ENCODE data around the gene CTSL.

The CTSL gene

DNA sequence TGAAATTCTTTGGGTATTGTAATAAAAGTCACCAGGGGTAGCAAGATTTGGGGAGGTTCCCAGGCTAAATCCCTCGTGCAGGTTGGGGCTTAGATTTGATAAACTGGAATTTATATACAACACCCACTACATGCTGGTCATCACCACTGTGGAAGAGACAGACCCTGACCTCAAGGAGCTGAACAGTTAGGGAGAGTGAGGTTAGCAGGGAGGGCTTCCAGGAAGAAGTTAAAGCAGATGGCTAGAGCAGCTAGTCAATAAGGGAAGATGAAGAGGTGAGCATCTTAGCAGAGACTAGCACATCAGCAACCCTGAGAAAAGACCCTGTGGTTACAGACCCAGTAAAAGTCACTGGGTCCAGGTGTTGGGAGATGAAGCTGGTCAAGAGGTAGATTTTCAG, 6.4 kb downstream of the CTSL start:
- TF ChIP-seq, protein P1, sequence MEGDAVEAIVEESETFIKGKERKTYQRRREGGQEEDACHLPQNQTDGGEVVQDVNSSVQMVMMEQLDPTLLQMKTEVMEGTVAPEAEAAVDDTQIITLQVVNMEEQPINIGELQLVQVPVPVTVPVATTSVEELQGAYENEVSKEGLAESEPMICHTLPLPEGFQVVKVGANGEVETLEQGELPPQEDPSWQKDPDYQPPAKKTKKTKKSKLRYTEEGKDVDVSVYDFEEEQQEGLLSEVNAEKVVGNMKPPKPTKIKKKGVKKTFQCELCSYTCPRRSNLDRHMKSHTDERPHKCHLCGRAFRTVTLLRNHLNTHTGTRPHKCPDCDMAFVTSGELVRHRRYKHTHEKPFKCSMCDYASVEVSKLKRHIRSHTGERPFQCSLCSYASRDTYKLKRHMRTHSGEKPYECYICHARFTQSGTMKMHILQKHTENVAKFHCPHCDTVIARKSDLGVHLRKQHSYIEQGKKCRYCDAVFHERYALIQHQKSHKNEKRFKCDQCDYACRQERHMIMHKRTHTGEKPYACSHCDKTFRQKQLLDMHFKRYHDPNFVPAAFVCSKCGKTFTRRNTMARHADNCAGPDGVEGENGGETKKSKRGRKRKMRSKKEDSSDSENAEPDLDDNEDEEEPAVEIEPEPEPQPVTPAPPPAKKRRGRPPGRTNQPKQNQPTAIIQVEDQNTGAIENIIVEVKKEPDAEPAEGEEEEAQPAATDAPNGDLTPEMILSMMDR (IDR thresholded peaks at IDR 0.05; ENCODE audit: low read depth, low read length), result no peak
- no peak overlapping the region for H3K4me3 ChIP-seq (replicated peaks in 1 of 2; ENCODE audit: low read depth in 2 of 2, low read length in 2 of 2)
- DNase-seq (ENCODE audit: low read depth in 2 of 2), result no peak

DNA sequence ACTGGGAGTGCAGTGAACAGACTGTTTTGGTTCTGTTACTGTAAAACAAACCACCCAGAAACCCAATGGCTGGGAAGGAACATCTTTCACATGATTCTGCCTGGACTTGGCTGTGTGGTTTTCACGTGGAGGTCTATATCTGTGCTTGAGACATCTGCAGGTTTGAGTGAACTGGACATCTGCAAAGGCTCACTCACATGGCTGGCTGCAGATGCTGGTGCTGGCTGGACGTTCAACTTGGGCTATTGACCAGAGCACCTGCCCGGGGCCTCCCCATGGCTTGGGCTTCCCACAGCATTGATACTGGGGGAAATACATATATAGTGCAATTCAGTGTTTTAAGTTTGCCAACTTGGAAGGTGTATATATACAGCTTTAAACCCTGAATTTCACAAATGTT, 6.8 kb downstream of the CTSL start:
- TF ChIP-seq, protein P1 (IDR thresholded peaks at IDR 0.05; ENCODE audit: low read depth, low read length), result no peak
- DNase-seq (ENCODE audit: low read depth in 2 of 2), result no peak
- no peak overlapping the region for H3K4me3 ChIP-seq (replicated peaks in 1 of 2; ENCODE audit: low read depth in 2 of 2, low read length in 2 of 2)

DNA sequence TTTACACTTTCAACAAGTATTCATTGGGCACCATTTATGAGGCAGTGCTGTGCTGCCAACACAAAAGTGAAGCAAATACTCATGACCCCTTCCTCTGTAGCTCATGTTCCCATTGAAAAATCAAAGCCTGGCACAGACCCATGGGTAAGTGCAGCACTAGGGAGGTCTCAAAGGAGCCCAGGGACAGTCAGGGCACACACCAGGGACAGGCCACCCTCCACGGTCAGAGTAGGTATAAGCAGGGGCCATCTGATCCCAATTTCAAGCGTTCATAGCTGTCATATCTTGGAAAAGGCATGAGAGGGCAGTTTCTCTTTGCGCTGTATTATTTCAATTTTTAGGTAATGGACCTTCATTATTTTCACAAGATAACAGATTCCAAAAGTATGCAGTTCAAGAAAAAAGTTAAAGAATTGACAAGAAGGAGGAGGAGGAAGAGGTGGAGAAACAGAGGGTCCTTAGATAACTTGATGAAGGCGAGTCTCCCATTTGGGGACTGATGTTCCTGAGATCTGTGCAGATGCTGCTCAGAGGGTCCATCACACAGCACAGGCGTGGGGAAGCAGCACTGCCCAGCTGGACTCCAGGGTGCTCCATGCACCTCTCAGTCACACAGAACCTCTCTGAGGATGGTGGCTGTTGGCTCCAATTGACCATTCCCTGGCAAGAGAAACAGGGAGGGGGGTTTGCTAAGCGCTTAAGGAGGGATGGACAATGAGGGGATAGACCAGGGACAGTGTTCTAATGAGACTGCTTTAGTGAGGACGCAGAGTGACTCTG, 7.5 kb downstream of the CTSL start:
- H3K4me3 ChIP-seq (replicated peaks in 1 of 2; ENCODE audit: low read depth in 2 of 2, low read length in 2 of 2), result no peak overlapping the region
- DNase-seq (ENCODE audit: low read depth in 2 of 2), result no peak
- TF ChIP-seq, protein P1 (IDR thresholded peaks at IDR 0.05; ENCODE audit: low read depth, low read length), result no peak

DNA sequence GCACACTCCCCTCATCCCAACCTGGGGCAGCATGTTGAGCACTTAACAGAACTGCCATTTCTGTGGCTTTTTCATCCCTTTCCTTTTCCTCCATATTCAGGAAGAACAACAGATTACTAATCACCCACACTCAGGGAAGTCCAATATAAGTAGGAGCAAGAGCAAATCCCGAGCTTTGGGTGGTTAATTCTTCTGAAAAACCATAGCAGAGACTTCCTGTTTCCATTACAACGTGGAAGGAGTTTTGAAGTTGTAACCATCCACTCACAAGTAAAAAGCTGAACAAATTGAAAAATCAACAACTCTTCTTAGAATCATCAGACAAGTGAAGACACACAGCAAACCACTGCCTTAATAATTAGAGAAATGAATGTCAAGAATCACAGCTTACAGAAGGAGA, 8.2 kb downstream of the CTSL start:
- TF ChIP-seq, protein P1 (IDR thresholded peaks at IDR 0.05; ENCODE audit: low read depth, low read length), result no peak
- no peak overlapping the region for H3K4me3 ChIP-seq (replicated peaks in 1 of 2; ENCODE audit: low read depth in 2 of 2, low read length in 2 of 2)
- DNase-seq (ENCODE audit: low read depth in 2 of 2), result no peak

DNA sequence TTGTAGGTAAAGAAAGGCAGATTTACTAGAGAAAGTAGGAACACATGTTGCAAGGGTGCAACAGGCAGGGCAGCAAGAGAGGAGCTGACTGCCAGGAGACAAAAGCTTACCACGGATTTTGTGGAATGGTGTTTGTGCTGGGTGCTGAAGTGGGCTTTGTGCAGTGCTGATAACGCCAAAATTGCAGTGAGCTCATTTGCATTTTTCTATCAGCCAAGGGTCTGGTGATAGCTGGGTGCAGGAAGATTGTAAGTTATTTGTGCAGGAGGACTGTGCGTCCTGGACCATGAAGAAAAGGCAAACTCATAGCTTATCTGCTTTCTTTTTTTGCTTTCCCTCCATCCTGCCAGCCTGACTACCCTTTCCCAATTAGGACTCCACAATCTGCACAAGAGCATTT, 13.6 kb downstream of the CTSL start:
- DNase-seq (ENCODE audit: low read depth in 2 of 2), result no peak
- TF ChIP-seq, protein P1 (IDR thresholded peaks at IDR 0.05; ENCODE audit: low read depth, low read length), result no peak
- H3K4me3 ChIP-seq (replicated peaks in 1 of 2; ENCODE audit: low read depth in 2 of 2, low read length in 2 of 2), result no peak overlapping the region

DNA sequence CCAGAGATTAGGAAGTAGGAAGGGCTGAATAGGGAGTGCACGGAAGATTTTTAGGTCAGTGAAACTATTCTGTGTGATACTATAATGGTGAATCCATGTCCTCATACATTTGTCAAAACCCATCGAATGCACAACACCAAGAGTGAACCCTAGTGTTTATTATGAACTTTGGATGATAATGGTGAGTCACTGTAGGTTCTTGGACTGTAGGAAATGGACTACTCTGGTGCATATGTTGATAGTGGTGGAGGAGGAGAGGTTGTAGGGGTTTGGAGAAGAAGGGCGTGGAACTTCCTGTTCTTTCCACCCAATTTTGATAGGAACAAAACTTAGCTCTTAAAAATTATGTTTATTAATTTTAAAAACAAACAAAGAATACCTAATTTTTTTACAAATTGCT, 14.3 kb downstream of the CTSL start:
- TF ChIP-seq, protein P1 (IDR thresholded peaks at IDR 0.05; ENCODE audit: low read depth, low read length), result no peak
- DNase-seq (ENCODE audit: low read depth in 2 of 2), result no peak
- no peak overlapping the region for H3K4me3 ChIP-seq (replicated peaks in 1 of 2; ENCODE audit: low read depth in 2 of 2, low read length in 2 of 2)

DNA sequence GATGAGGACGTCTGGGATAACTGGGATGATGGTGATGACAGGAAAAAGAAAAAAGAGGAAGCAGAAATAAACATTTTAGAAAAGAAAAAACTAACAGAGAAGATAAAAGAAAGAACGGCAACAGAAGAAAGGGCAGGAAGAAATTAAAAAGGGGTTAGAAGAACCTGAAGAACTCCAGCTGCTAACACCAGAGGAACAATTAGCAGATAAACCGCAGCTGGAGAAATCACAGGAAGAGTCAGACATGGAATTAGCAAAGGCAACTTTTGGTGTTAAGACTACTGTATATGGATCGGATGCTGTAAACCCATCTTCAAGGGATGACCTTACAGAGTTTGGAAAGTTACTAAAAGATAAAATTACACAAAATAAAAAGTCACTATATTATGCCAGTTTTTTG, 15.4 kb downstream of the CTSL start:
- TF ChIP-seq, protein P1 (IDR thresholded peaks at IDR 0.05; ENCODE audit: low read depth, low read length), result no peak

More for the DNA sequence above, 15.4 kb downstream of the CTSL start:
- DNase-seq (ENCODE audit: low read depth in 2 of 2), result no peak
- H3K4me3 ChIP-seq (replicated peaks in 1 of 2; ENCODE audit: low read depth in 2 of 2, low read length in 2 of 2), result no peak overlapping the region

All from cardiac fibroblast (primary cell).